GM18526 (cell line): Measurements from ENCODE around the gene TRMT61A.

Experiments used
- POLR2A ChIP-seq: IDR thresholded peaks from 3 replicates; pipeline ENCODE4 v1.6.1; 2011; ENCODE audit not compliant: insufficient read length; ENCODE audit errors: extremely low read depth

TRMT61A gene

DNA sequence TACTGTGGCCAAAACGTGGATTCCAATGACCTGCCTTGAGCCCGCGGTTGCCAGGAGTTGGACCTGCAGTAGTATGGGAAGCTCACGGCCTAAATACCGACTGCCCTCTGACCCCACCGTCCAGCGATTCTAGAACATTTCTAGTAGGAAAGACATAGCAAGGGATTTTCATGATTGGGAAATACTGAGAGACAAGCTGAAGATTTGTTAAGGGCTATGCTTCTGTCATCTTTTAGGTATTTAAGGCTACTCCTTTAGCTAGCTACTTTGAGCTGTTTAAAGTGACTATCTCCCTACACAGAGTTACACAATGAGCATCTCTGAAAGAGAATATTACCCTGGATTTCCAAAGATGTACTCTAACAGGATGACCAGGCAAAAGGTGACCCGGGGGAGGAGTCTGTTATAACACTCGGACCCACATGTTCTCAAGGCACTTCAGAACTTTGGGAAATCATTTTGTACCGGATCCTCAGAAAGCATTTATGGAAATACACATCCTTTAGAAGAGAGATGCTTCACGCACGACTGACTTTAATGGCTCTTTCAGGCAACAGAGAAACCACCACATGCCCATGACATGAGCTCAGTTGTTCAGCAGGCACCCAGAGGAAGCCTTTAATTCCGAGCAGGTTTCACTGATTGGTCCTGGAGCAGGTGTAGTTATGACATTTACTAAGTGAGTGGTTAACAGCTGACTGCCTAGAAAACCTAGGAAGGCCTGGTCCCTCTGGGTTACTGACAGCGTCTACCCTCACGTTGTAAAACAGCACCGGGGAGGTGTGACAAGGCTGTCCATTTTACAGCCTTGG, 29.3 kb downstream of the TRMT61A start:
- no peak for TF ChIP-seq POLR2A

- TF ChIP-seq POLR2A = no peak
Measured at GRCh38 chr14:103559766-103560165, 30.8 kb downstream of the TRMT61A start.

GRCh38 chr14:103560691-103561090, 31.7 kb downstream of the TRMT61A start:
- no peak for TF ChIP-seq POLR2A

DNA sequence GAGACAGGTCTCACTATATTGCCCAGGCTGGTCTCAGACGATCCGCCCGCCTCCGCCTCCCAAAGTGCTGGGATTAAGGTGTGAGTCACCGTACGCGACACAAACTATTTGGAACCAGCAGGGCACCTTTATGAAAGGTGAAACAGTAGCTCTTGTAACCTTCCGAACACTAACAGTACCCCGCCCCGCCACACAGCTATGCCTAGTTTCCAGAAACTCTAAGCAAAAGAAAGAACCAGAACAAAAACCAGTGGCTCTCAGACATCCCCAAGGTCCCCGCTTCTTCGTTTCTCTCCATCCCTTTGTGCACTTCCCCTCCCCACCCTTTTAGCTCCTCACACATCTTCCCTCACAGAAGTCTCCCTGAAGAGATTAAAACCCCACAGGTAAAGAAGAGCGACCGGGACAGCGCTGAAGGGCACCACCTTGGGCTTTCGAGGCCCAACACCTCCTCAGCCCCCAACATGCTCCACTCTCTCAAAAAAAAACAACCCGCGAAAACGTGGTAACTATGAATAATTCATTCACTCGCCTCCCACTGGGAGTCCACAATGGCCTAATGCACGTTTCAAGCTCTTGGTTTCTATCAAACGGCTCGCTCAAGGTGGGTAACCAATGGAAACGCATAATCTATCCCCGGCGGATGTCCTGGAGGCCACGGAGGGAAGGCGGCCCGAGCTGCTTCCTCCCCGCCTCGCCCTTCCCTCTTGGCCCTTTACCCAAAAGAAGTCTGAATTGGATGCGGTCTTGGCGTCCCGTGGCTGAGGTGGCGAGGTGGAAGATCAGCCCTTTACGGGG, 32.6 kb downstream of the TRMT61A start:
- no peak for TF ChIP-seq POLR2A

DNA sequence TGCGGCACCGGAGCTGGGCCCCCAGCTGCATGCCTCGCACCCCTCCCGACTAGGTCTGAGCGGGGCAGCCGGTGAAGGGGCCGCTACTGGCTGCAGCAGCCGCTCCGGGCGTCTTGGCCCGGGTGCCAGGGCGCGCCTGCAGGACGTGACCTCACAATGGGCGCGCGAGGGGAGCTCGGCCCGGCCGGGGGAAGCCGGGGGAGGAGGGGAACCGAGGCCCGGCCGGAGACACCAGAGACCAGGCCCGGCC, 33.1 kb downstream of the TRMT61A start:
- TF ChIP-seq POLR2A = no peak

DNA sequence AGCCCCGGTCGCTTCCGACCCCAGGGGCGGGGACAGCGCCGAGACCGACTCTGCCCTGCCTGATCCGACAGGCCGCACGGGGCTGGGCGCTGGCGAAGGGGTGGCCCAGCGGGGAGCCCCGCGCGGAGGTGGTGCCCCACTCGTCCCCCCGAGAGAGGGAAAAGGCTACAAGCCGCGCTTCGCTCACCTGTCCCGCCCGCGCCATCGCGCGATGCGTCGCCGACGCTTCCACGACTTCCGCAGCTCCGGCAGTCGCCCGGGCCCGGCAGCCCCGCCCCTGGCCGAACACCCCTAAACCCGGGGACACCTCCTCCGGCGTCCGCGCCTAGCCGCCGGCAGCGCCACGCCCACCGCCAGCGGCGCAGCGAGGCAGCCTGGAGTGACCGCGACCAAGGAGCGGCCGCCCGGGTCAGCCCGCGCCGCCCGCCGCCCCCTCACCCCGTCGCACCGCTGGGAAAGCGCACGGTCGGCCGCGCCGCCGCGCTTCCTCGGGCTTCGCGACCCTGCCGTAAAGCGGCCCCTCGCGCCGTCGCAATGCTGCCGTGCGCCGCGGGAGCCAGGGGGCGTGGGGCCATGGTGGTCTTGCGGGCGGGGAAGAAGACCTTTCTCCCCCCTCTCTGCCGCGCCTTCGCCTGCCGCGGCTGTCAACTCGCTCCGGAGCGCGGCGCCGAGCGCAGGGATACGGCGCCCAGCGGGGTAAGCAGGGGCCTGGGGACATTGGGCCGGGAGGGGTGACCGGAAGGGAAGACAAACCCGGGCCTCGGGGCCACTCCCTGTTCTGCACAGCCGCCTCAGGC, 33.6 kb downstream of the TRMT61A start, which contains the start of the genes BAG5 and COA8:
BAG5 (minus strand) TSS at position 229 of the 797 bp plus-strand sequence. CDS start 1,493 bp downstream, outside the sequence.
COA8 (plus strand) TSS at position 532 of the 797 bp plus-strand sequence; CDS start at position 574, 42 bp downstream.
- TF ChIP-seq POLR2A = peak; percentile 72

DNA sequence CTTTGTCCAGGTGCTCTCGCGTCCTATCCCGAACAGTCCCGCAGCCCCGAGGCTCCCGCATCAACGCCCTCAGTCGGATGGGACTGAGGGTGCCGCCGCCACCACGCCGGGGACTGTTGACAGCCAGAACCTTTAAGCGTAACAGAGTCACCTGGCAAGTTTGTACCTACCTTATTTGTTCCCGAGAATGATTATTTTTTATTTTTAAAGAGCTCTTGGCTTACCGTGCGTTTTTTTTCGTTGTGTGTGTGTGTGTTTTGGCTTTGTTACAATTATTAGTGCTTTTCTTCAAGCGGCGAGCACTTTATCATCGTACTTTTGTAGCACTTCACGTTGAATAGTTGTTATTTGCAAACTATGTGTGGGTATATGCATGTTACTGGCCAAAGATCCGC, 34.2 kb downstream of the TRMT61A start:
- TF ChIP-seq POLR2A = no peak

DNA sequence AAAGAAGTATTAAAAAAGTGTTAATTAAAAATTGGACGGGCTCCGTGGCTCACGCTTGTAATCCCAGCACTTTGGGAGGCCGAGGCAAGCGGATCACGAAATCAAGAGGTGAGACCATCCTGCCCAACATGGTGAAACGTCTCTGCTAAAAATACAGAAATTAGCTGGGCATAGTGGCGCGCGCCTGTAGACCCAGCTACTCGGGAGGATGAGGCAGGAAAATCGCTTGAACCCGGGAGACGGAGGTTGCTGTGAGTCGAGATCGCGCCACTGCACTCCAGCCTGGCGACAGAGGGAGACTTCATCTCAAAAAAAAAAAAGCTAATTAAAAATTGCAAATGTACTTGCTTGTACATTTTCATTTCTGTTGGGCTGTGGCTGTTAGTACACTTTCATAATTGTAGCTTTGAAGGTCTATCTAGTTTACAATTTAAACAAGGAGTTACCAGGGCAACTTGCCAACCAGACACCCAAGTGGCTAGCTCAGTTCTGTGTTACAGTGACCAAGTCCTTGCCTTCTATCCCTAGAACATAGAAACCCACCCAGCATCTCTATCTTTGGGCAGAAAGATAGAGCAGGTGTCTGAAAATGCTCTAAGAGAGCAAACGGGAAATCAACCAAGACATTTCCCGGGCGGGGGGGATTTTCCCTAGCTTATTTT, 35.0 kb downstream of the TRMT61A start:
- TF ChIP-seq POLR2A = no peak

GRCh38 chr14:103568952-103569351, 40.0 kb downstream of the TRMT61A start:
- no peak for TF ChIP-seq POLR2A

DNA sequence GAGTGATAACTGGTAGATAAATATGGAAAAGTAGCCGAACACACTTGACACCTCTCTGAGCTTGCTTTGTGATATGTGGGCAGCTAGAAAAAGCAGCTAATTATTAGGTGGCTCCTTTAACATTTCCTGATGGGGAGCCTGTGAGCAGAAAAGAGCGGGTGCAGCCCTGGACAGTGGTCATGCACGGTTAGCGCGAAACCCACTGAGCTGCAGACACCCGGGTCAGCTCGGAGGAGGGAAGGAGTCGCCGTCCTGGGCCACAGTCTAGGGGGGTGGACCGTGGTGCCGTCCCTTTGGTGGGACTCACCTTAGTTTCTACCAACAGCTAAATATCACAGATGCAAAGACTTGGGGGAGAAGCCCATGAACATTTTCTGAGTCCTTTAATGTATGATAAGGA, 40.4 kb downstream of the TRMT61A start:
- TF ChIP-seq POLR2A = no peak

- no peak for TF ChIP-seq POLR2A
Measured at GRCh38 chr14:103574104-103574503, 45.1 kb downstream of the TRMT61A start.

DNA sequence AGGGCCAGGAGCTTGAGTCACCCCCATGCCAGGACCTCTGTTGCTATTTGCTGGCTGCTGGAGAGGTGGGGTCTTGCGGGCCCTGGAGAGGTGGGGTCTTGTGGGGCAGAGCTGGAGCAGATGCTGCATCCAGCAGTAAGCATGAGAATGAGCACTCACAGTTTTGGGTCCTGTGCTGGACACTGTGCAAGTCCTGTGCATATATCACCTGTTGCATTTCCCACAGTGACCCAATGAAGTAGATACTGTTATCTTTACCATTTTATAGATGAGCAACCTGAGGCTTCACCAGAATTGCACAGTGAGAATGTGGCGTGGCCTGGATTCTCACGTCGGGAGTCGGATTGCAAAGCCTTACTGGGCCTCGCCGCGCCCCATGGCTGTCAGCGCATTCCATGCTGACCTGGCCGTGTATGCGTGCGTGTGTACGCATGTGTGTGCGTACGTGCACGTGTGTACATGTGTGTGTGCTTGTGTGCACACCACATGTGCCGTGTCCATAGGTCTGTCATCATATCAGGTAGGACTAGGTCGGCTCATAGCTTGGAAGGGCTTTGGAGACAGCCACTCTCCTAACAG, 45.8 kb downstream of the TRMT61A start:
- TF ChIP-seq POLR2A = no peak

DNA sequence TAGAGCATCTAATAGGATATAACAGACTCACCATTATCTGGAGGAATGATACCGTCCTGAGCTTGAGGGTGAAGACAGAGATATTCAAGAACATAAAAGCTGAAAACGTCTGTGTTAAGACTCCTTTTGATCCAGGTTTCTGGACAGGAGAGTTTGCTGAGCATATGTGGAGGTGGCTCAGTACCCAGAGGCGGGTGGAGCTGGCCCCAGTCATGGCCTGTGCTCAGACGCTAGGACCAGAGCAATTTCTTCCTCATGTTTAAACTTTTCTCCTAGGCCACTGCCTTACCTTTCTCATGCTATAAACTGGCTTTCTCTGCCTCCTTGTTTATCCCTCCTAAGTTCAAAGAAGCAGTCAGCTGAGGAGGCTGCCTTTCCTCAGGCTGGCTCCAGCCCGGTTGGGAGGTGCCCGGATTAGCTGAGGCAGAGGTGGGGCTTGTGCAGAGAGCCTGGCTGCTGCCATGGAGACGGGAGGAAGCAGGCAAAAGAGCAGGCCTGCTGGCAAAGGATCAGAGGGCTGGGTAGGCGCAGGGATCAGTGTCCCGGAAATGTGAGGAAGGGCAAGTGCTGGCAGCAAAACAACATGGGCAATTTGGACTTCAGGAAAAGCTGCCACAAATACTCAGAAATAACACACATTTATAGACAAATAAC, 47.5 kb downstream of the TRMT61A start:
- no peak for TF ChIP-seq POLR2A

GRCh38 chr14:103578401-103579075, 49.5 kb downstream of the TRMT61A start:
- TF ChIP-seq POLR2A = no peak
